ENCODE data around the gene ELP4.

- no peak for TF ChIP-seq CTCF (IDR thresholded peaks at IDR 0.05)
- no peak for TF ChIP-seq POLR2AphosphoS5 (IDR thresholded peaks at IDR 0.05)
Measured at GRCh38 chr11:31783252-31783651, 273.7 kb downstream of the ELP4 start.
